GM19467 (cell line): ENCODE measurements around the gene OVAAL.
"Not testable (repeated sequence)": the region's sequence is repeated elsewhere in the genome, so short reads cannot be mapped to it uniquely, and the experiment has no call there.

Experiments
- ATAC-seq: cut with Tn5 transposase; IDR thresholded peaks from one replicate; pipeline ENCODE4 v1.9.1; 2021; ENCODE audit warnings: mild to moderate bottlenecking, moderate library complexity; ENCODE audit not compliant: unreplicated experiment

Gene OVAAL

GRCh38 chr1:180540697-180541594, 17.8 kb upstream of the OVAAL start:
- ATAC-seq: no peak

- ATAC-seq: no peak
These were observed 16.5 kb upstream of the OVAAL start for GRCh38 chr1:180542113-180542837.

- ATAC-seq: no peak
These were observed 16.0 kb upstream of the OVAAL start for GRCh38 chr1:180542838-180543145.

- no peak for ATAC-seq
These were observed 14.7 kb upstream of the OVAAL start for GRCh38 chr1:180544050-180544449.

- no peak for ATAC-seq
These were observed 12.8 kb upstream of the OVAAL start for GRCh38 chr1:180545991-180546390.

GRCh38 chr1:180548686-180549317, 10.0 kb upstream of the OVAAL start:
- ATAC-seq: no peak

- not testable (repeated sequence) for ATAC-seq
These were observed 9.0 kb upstream of the OVAAL start for GRCh38 chr1:180549770-180550169.

- ATAC-seq: no peak
These were observed 8.5 kb upstream of the OVAAL start for GRCh38 chr1:180550241-180550640.

- ATAC-seq: no peak
These were observed 6.8 kb upstream of the OVAAL start for GRCh38 chr1:180551997-180552396.

- ATAC-seq: not testable (repeated sequence)
These were observed 5.7 kb upstream of the OVAAL start for GRCh38 chr1:180553046-180553445.

- no peak for ATAC-seq
These were observed 3.4 kb upstream of the OVAAL start for GRCh38 chr1:180555411-180555810.

- no peak for ATAC-seq
These were observed 1.6 kb downstream of the OVAAL start for GRCh38 chr1:180560200-180560867.

- no peak for ATAC-seq
These were observed 2.3 kb downstream of the OVAAL start for GRCh38 chr1:180560868-180561600.

- ATAC-seq: no peak
These were observed 3.9 kb downstream of the OVAAL start for GRCh38 chr1:180562640-180563025.

- no peak for ATAC-seq
These were observed 4.5 kb downstream of the OVAAL start for GRCh38 chr1:180563026-180563827.

GRCh38 chr1:180565121-180565871, 6.5 kb downstream of the OVAAL start:
- no peak for ATAC-seq

GRCh38 chr1:180566026-180566425, 7.3 kb downstream of the OVAAL start:
- ATAC-seq: no peak

- no peak for ATAC-seq
These were observed 7.7 kb downstream of the OVAAL start for GRCh38 chr1:180566495-180566894.

- no peak for ATAC-seq
These were observed 8.9 kb downstream of the OVAAL start for GRCh38 chr1:180567654-180568053.
